Right lobe of liver (tissue), 6 donors: ENCODE data around the gene RBM19. TPM values are rescaled to one million over a fixed set of nuclear protein-coding genes. Genes with fewer than 3 reads are reported as not detected.
A peak's percentile ranks its signal among the peaks of the same experiment; 100 is the strongest.

Experiments used
- ATAC-seq, 4 donors: fragments of 200-7000 bp; cut with Tn5 transposase; one replicate each; pipeline ENCODE4 v1.9.1; 2020; ENCODE audit warnings: mild to moderate bottlenecking in 4 of 4, moderate library complexity in 4 of 4
- DNase-seq, 3 donors: peaks; one replicate each; pipeline ENCODE4 v3.0.0-alpha.2; 2020
- H3K27ac ChIP-seq, 3 donors: fragments of 200-600 bp; one replicate each; pipeline ENCODE4 v1.8.0; 2022
- H3K27me3 ChIP-seq, 2 donors: fragments of 200-600 bp; one replicate each; pipeline ENCODE4 v1.8.0; 2022
- H3K36me3 ChIP-seq, 4 donors: fragments of 200-600 bp; sonication (generic) in 1 of 4; one replicate each; pipeline versions ENCODE4 v1.5.1 to v1.8.0; 2017 to 2022; ENCODE audit warnings: control low read depth in 1 of 4
- H3K4me1 ChIP-seq, 4 donors: fragments of 200-600 bp; sonication (generic) in 1 of 4; one replicate each; pipeline versions ENCODE4 v1.5.1 to v1.8.0; 2017 to 2022; ENCODE audit warnings: control low read depth in 1 of 4
- H3K4me3 ChIP-seq, 3 donors: fragments of 200-600 bp; one replicate each; pipeline ENCODE4 v1.8.0; 2022
- H3K9me3 ChIP-seq, 4 donors: fragments of 200-600 bp; sonication (generic) in 1 of 4; one replicate each; pipeline versions ENCODE4 v1.5.1 to v1.8.0; 2017 to 2022; ENCODE audit warnings: control low read depth in 1 of 4
- POLR2A ChIP-seq: fragments of 450-650 bp; IDR thresholded peaks from one replicate; pipeline ENCODE4 v1.6.1; 2017; ENCODE audit warnings: antibody characterized with exemption, mild to moderate bottlenecking
- WGBS: methylation state at CpG from one replicate; pipeline ENCODE4 v1.1.6; 2018; ENCODE audit warnings: low coverage, low lambda C conversion rate; ENCODE audit not compliant: insufficient coverage; ENCODE audit errors: missing lambda C conversion rate; 5-methylcytosine and 5-hydroxymethylcytosine counted together
- intact Hi-C, 2 donors: fragments of 100-400 bp; cut with DNase I; formaldehyde crosslinking; loops; one replicate each; pipeline versions ENCODE4 v1.11.2 to v1.14.1; 2022
- long read RNA-seq: library from polyadenylated mRNA; unstranded; transcript quantifications from one replicate; pipeline ENCODE4 v2.0.0, GENCODE V29; 2019
- total RNA-seq, 6 experiments: library from RNA; depleted of rRNA in 2 of 6; stranded (reverse); fragments of >200 nt in 2 of 6; fragmentation: NEBNext Ultra II Directional in 3 of 6; extraction: Animal tissue kit (Norgen Biotek cat#: 25700) in 3 of 6; gene quantifications; one replicate each; pipeline versions ENCODE4 v1.1.0 to v1.2.4, GENCODE V29; 2016 to 2023
- TF ChIP-seq, protein P1 (sequence below), 4 donors: fragments of 200-600 bp in 3 of 4; fragments of 450-650 bp in 1 of 4; IDR thresholded peaks; one replicate each; pipeline versions ENCODE4 v1.5.1 to v1.8.0; 2016 to 2022; ENCODE audit warnings: antibody characterized with exemption in 4 of 4, mild to moderate bottlenecking in 2 of 4
- donor health status: DM: no; HTN: yes; CAD: no.
- donor health status: DM: no; HTN: no; CAD: no.
- donor health status: DM: no; HTN: no; CAD: no.
- donor health status: DM: no; HTN: yes; CAD: no.
- donor health status: DM: no; HTN: yes; CAD: no.

RBM19 gene
- 10 to 100 TPM; 11.3 to 17.2 (median 14.2) TPM for total RNA-seq
- long read RNA-seq, partial matches to known transcripts: 8 of 8 reads
- long read RNA-seq, other reads (novel, unspliced or antisense): 0 of 8 reads

DNA sequence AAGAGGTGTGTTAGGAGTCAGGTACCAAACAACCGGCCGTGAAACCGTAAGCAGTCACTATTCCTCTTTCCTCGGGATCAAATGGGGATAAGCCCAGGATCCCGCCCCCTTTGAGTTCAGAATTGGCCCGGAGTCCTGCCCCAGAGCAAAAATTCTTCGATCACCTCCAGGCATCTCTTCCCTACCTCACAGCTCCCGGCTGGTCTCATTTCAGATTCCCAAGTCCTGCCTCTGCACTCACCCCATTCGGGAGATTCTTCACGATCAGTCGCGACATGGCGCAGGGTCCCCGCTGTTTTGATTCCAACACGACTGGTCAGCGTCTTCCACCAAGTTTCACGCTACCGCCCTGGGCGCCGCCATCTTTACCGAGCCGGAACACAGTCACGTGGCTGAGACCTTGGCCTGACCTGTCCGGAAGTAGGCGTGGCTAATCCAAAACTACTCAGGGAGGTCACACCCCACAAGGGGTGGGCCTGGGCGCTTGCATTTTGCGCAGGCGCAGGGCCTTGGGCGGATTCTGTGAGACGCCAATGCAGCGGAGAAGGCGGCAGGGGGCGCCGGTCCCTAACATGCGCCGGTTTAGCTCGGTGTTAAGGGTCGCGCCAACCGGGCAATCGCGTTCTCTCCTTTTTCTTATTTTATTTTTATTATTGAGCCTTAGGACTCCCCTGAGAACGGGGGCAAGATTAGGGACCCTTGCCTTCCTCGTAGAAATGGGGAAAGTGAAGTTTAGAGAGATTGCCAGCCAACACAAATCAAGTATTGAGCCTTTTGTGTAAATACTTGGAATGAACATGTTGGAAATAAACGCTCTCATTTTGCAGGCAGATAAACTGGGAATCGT is at the start of gene RBM19:
Gene RBM19, minus strand, starts transcription at position 375 of the 847 bp plus-strand sequence. Its CDS starts 98 bp downstream, at position 277.
- intact Hi-C loops: no loop called here
- Histone ChIP-seq H3K4me1 (peaks cover 0 to 11% (median 0%) of the 10 kb centered on the region in 4 donors), H3K4me3 (peak within 1 kb of the TSS; percentile 69 to 81 (median 70)), H3K27me3 (no peaks in the 10 kb centered on the region), H3K27ac (peak within 1 kb of the TSS in 1 of 3 donors; percentile 38), H3K9me3 (no peaks in the 10 kb centered on the region), H3K36me3 (peaks cover 0 to 16% (median 7%) of the 10 kb centered on the region in 4 donors)
- ATAC-seq (peak; percentile 99 to 100 (median 100)), DNase-seq (peak; percentile 97 to 99 (median 99))
- WGBS: under 1% methylated on average over 37 of the region's 46 CpGs
- TF ChIP-seq, protein P1, sequence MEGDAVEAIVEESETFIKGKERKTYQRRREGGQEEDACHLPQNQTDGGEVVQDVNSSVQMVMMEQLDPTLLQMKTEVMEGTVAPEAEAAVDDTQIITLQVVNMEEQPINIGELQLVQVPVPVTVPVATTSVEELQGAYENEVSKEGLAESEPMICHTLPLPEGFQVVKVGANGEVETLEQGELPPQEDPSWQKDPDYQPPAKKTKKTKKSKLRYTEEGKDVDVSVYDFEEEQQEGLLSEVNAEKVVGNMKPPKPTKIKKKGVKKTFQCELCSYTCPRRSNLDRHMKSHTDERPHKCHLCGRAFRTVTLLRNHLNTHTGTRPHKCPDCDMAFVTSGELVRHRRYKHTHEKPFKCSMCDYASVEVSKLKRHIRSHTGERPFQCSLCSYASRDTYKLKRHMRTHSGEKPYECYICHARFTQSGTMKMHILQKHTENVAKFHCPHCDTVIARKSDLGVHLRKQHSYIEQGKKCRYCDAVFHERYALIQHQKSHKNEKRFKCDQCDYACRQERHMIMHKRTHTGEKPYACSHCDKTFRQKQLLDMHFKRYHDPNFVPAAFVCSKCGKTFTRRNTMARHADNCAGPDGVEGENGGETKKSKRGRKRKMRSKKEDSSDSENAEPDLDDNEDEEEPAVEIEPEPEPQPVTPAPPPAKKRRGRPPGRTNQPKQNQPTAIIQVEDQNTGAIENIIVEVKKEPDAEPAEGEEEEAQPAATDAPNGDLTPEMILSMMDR (IDR thresholded peaks at IDR 0.05): peak; percentile 69 to 98 (median 96)
- peak; percentile 72 for TF ChIP-seq POLR2A

DNA sequence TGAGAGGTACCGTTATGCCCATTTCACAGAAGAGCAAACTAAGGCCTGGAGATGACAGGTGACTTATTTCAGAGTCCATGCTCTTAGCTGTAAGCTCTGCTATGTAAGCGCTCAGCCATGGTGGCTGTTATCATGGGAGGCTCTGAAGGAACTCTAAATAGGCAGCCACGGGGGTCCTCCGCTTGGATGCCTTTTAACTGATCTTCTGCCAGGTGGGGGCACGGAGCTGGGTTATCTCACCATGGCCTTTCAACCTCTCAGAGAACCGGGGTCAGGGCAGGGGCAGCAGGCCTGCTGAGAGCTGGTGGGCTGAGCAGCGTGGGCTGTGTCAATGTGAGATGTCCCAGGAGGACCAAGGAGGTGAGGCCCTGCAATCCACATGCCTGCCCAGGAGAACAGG is 49.7 kb upstream of the RBM19 start:
- Histone ChIP-seq H3K27me3 (no peaks in the 10 kb centered on the region), H3K27ac (no peak overlapping the region), H3K9me3 (no peaks in the 10 kb centered on the region), H3K4me3 (no peak overlapping the region), H3K36me3 (no peaks in the 10 kb centered on the region), H3K4me1 (no peaks in the 10 kb centered on the region)
- ATAC-seq: no peak
- intact Hi-C loops: no loop called here
- TF ChIP-seq POLR2A: no peak
- WGBS: 38% methylated on average over 5 of the region's 7 CpGs
- no peak for DNase-seq

GRCh38 chr12:114013575-114014345 is 47.6 kb upstream of the RBM19 start:
- no peak for DNase-seq
- Histone ChIP-seq H3K36me3 (no peaks in the 10 kb centered on the region), H3K27ac (no peak overlapping the region), H3K4me1 (no peaks in the 10 kb centered on the region), H3K9me3 (no peaks in the 10 kb centered on the region), H3K4me3 (no peak overlapping the region), H3K27me3 (no peaks in the 10 kb centered on the region)
- TF ChIP-seq, protein P1 (IDR thresholded peaks at IDR 0.05): peak; percentile 34 to 58 (median 41)
- no peak for TF ChIP-seq POLR2A
- peak in 3 of 4 donors; percentile 38 to 52 (median 49) for ATAC-seq
- intact Hi-C loops: no loop called here
- WGBS: 23% methylated on average over 6 of the region's 6 CpGs

GRCh38 chr12:114012744-114013431 is 46.8 kb upstream of the RBM19 start:
- no peak overlapping the region for H3K27ac ChIP-seq
- H3K9me3 ChIP-seq: no peaks in the 10 kb centered on the region
- no peak overlapping the region for H3K4me3 ChIP-seq
- H3K36me3 ChIP-seq: no peaks in the 10 kb centered on the region
- no peak for TF ChIP-seq POLR2A
- TF ChIP-seq, protein P1 (IDR thresholded peaks at IDR 0.05): no peak
- DNase-seq (no peak), ATAC-seq (no peak)
- intact Hi-C loops: no loop called here
- H3K4me1 ChIP-seq: no peaks in the 10 kb centered on the region
- no peaks in the 10 kb centered on the region for H3K27me3 ChIP-seq
- WGBS: 72% methylated on average over 3 of the region's 3 CpGs
